Mammary epithelial cell (primary cell): ENCODE results near the gene PITPNM1.

ENCODE experiments used
- EZH2 ChIP-seq: IDR thresholded peaks from 2 replicates; pipeline ENCODE4 v1.6.1; 2012; ENCODE audit warnings: low read length, inconsistent platforms, borderline replicate concordance
- TF ChIP-seq, protein P1 (sequence below), 2 donors: IDR thresholded peaks in 1 of 2; conservative IDR thresholded peaks in 1 of 2; 2 replicates each; pipeline ENCODE4 v1.5.1; 2011 to 2012; ENCODE audit warnings: inconsistent platforms in 2 of 2, low read length in 2 of 2, mild to moderate bottlenecking in 2 of 2, control low read depth in 1 of 2, low read depth in 1 of 2; ENCODE audit not compliant: insufficient read depth in 1 of 2; ENCODE audit errors: extremely low read depth in 1 of 2

DNA sequence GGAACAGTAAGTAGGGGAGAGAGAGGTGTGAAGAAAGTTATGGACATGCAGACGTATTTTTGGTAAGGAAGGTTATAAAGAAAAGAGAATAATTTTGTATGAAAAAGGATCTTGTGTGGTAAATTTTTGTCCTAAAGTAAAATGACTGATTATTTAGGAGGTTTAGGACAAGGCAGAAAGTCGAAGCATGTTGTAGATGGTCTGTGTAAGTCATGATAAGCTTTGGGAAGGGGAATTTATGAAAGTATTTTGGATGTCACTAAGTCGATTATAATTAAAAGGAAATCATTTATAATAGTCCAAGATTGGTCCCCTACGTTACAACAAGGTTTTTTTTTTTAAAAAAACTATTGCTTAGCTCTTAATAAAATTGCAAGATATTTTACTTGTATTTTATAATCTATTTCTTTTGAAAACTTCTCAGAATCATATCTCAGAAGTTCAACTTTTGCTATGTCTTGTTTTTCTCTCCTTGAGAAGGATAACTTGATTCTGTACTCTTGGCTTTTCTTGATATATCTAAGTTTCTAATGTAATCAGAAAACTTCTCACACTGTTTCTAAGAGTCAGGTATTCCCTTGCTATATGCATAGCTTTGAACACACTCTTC lies 29.0 kb upstream of the PITPNM1 start:
- TF ChIP-seq, protein P1, sequence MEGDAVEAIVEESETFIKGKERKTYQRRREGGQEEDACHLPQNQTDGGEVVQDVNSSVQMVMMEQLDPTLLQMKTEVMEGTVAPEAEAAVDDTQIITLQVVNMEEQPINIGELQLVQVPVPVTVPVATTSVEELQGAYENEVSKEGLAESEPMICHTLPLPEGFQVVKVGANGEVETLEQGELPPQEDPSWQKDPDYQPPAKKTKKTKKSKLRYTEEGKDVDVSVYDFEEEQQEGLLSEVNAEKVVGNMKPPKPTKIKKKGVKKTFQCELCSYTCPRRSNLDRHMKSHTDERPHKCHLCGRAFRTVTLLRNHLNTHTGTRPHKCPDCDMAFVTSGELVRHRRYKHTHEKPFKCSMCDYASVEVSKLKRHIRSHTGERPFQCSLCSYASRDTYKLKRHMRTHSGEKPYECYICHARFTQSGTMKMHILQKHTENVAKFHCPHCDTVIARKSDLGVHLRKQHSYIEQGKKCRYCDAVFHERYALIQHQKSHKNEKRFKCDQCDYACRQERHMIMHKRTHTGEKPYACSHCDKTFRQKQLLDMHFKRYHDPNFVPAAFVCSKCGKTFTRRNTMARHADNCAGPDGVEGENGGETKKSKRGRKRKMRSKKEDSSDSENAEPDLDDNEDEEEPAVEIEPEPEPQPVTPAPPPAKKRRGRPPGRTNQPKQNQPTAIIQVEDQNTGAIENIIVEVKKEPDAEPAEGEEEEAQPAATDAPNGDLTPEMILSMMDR (conservative IDR thresholded peaks at IDR 0.05 in 1 of 2, IDR thresholded peaks at IDR 0.05 in 1 of 2; ENCODE audit: extremely low read depth in 1 of 2, insufficient read depth in 1 of 2, low read depth in 1 of 2, low read length in 2 of 2) = no peak
- no peak for TF ChIP-seq EZH2
